MV-4-11 (cell line): Measurements from ENCODE around the gene GNL1.

Experiments
- DNase-seq: peaks from one replicate; lab custom pipeline; 2025; lab: John Stamatoyannopoulos, UW

The GNL1 gene

DNA sequence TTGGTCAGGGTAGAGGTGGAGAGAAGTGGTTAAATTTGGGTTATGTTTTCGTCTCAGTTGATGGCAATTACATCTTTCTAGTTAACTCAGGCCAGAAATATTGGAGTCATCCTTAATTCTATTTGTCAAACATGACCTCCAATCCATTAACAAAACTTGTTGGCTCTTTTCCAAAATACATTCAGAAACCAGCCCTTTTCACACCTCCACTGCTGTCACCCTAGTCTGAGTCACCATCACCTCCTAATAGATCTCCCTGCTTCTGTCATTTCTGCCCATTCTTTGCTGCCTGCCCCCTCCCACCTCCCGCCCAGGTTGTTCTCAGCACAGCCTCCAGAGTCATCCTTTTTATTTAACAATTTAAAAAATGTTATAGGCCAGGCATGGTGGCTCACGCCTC is 12.0 kb upstream of the GNL1 start:
- no peak for DNase-seq

GRCh38 chr6:30565772-30566171 is 9.5 kb upstream of the GNL1 start:
- DNase-seq = no peak

GRCh38 chr6:30564114-30564513 is 7.8 kb upstream of the GNL1 start:
- no peak for DNase-seq

DNA sequence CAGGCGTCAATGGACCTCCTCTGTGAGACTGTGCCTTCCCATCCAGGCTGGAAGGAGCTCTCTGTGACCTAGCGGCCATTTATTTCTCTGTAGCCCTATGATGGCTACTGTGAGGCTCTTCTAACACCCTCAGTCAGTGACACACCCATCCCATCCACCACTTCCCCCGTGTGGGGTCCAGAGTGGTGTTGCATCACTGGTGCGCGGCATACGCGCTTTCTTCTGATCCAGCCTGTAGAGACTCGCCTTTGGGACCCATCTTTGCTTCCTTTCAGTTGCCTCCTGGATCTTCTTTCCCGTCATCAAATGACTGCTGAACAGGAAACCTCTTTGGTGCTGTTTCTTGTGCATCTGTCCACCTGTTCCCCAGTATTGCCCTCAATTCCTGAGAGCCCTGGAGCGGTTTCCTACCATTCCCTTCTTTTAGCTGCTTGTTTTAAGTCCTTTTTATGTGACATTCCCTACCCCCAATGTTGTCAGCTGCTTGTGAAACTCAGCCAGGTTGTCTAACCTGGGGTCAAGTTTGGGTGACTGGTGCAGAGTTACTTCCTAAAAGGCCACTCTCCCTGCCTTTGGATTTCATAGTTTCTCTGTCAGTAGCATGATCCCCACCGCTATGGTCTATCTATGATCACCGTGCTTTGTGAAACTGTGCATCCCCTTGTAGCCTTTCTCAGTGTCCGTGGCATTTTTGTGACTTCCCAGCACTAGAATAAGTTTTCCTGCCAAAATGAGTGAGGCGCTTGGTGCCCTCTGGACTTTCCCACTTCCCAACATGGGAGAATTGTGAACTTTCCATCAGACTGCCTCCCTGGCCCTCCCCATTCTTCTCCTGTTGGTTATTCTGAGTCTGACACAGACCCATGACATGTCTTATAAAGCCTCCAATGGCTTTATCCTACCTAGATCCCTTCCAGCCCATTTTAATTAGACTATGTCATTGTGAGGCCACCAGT is 6.5 kb upstream of the GNL1 start:
- DNase-seq = peak; percentile 62

DNA sequence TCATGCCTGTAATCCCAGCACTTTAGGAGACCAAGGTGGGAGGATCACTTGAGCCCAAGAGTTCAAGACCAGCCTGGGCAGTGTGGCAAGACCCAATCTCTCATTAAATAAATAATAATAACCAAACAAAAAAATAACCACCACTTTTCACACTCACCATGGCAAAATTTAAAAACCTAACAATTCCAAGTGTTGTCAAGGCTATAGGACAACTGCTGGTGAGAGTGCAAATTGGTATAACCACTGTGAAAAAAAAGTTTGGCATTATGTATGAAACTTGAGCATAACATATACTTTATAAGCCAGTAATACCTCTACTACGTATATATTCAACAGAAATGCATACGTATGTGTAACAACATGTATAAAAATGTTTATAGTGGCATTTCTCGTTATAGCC is 4.6 kb upstream of the GNL1 start:
- no peak for DNase-seq

- peak; percentile 62 for DNase-seq
These were observed 1.3 kb upstream of the GNL1 start for GRCh38 chr6:30557683-30557981.

- DNase-seq = peak; percentile 90
These were observed 805 bp upstream of the GNL1 start, which contains the start of gene PRR3 for GRCh38 chr6:30556906-30557682. PRR3 (plus strand) TSS chr6:30557295; CDS start chr6:30557345, 50 bp downstream.

DNA sequence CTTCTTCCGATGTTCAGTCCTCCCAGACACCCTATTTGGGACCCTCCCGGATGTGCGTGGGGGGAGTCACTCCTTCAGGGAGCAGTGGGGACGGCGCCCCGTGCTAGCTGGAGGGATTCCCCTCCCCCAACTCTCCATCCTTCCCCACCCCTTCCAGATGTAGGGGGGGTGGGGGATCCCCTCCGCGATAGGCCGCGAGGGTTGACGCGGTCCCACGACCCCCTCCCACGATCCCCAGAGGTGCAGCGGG is 548 bp downstream of the GNL1 start:
- DNase-seq = no peak

GRCh38 chr6:30554962-30555815 is 1.1 kb downstream of the GNL1 start:
- peak; percentile 11 for DNase-seq

DNA sequence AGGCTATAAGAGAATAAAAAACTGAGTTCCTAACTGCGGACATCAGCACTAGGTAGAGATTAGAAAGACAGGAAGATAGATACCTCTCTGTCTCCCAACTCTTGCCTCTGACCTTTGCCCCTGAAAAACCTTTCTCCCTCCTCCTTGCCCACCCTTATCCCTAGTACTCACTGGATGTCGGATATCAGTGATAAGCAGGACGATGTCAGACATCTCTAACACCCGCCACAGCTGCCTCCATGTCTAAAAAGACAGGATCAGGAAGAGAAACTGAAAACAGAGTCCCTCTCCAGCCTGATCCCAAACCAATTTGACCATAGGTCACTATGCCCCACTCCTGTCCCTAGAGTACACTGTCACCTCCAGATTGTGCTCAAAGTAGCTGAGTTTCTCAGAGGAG is 1.9 kb downstream of the GNL1 start:
- DNase-seq = no peak

GRCh38 chr6:30548375-30548774 is 7.9 kb downstream of the GNL1 start:
- DNase-seq = no peak

DNA sequence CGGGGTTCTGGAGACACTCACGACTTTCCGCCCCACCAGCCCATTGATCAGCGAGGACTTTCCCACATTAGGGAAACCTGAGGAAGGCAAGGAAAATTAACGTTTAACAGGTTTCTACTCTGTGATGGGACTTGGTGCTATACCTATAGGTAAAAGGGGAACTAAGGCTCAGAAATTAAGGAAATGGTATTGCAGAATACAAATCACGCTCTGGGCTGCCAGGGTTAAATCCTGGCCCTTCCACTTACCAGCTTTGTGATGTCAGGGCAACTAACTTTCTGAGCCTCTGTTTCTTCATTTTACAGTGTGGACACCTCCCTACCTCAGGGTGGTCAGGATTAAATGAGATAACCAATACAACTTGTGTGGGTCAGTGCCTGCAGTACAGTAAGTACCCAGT is 8.8 kb downstream of the GNL1 start:
- peak; percentile 6 for DNase-seq

DNA sequence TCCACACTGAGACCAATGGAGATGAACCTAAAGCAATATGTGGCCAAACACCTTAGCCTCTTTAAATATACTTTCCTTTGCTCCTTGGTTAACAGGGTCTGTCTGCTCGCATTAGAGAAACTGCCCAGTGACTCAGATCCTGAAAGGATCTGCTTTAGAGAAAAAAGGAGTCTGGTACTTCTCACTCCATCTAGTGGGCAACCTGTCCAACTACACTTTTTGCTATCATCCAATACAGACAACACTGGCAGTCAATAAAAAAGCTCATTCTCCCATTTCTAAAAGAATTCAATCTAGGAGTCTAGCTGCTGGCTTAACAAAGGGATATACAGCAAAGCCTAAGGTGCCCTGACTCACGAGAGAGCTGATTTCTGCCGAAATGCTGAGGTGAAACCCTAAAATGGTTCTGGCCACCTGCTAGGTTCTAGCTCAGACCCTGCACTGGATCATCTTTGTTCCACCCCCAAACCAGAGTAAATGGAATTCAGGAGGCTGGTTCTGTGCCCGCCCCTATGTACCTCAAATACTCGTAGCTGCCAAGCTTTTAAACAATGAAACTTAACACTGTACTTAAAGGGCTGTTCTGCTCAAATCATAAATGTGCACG is 11.5 kb downstream of the GNL1 start:
- peak; percentile 69 for DNase-seq

DNA sequence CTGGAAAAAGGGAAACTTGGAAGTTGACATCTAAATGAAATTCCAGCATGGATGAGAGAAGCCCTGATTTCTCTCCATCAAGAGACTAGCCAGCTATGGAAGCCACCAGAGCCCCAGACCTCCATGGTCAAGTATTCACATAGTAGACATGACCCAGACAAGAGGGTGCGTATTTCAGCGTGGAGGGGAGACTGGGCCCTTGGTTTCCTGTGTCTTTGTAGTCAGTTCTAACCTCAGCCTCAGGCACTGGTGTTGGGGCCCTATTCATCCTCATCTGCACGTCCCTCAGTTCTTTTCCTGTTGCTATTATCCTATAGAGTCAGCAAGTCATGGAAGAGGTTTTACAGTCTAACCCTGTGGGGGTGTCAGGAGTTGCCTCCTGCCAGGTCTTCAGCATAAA is 12.5 kb downstream of the GNL1 start:
- DNase-seq = no peak

GRCh38 chr6:30542915-30543314 is 13.4 kb downstream of the GNL1 start:
- no peak for DNase-seq

DNA sequence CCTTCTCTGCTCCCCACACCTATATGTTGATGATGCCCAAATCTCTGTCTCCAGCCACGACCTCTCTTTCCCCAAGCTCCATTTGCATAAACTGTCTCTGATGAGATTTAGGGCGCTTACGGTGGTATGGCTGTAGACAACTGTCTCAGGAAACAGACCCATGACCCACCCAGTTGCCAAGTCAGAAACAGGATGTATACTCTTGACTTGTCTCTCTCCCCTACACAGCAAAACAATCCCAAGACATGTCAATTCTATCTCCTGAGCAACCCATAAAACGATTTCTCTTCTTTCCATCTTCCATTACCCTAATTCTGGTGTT is 13.9 kb downstream of the GNL1 start:
- DNase-seq = no peak

GRCh38 chr6:30541515-30542403 is 14.5 kb downstream of the GNL1 start:
- DNase-seq = peak; percentile 80

DNA sequence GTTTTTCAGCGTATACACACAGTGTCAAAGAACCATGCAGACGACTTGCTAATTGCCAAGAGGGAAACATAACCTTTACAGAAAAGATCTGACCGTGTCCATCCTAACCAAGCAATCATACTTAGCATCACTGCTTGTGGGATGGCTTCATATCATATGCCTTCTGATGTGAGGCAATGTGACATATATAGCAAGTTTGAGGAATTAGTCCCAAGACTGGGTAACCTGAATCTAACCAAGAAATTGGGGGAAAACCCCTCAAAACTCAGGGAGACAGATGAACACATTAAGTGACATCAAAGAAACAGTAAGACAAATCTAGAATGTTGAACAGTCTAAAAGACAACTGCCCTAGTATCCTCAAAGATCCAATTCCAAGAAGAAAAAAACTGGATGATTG is 18.4 kb downstream of the GNL1 start:
- DNase-seq = no peak

DNA sequence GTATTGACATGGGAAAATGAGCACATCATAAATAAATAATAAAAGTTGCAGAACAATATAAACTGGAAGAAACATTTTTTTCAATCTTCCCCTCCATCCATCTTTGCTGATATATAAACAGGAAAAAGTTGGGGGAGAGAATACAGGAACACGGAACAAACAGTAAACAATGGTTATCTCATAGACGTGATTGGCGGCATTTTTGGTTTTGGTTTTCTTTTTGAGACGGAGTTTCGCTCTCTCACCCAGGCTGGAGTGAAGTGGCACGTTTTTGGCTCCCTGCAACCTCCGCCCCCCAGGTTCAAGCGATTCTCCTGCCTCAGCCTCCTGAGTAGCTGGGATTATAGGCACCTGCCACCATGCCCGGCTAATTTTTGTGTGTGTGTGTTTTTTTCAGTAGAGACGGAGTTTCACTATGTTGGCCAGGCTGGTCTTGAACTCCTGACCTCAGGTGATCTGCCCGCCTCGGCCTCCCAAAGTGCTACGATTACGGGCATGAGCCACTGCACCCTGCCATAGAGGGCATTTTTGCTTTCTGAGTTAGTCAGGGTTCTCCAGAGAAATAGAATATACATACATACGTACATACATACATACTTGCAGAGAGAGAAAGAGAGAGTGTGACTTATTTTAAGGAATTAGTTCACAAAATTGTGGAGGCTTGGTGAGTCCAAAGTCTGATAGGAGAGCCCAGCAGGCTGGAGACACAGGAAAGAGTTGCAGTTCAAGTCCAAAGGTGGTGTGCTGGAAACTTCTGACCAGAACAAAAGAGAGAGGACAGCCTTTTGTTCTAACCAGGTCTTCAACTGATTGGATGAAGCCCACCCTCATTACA is 22.6 kb downstream of the GNL1 start:
- no peak for DNase-seq

- peak; percentile 45 for DNase-seq
These were observed 26.3 kb downstream of the GNL1 start for GRCh38 chr6:30530014-30530413.
